G401 (cell line): ENCODE results near the gene MED7. TPM values are rescaled to one million over a fixed set of nuclear protein-coding genes. Genes with fewer than 3 reads are reported as not detected.
"Not testable (repeated sequence)": the region's sequence is repeated elsewhere in the genome, so short reads cannot be mapped to it uniquely, and the experiment has no call there.

Source experiments
- DNase-seq: peaks from one replicate; pipeline ENCODE4 v3.0.0-alpha.2; 2015; ENCODE audit warnings: low spot score
- in situ Hi-C: cut with HindIII; loops from 2 replicates; pipeline ENCODE4 v1.10.0; 2016; ENCODE audit warnings: low sequenced_read_pairs, mixed read lengths
- total RNA-seq: library from RNA; depleted of rRNA; stranded (reverse); fragments of >200 nt; shearing (Covaris generic); gene quantifications from 2 replicates; pipeline ENCODE4 v1.2.3, GENCODE V29; 2014; rRNA removed

MED7 gene, protein sequence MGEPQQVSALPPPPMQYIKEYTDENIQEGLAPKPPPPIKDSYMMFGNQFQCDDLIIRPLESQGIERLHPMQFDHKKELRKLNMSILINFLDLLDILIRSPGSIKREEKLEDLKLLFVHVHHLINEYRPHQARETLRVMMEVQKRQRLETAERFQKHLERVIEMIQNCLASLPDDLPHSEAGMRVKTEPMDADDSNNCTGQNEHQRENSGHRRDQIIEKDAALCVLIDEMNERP
- total RNA-seq: 18.0 and 21.0 TPM in 2 replicates

DNA sequence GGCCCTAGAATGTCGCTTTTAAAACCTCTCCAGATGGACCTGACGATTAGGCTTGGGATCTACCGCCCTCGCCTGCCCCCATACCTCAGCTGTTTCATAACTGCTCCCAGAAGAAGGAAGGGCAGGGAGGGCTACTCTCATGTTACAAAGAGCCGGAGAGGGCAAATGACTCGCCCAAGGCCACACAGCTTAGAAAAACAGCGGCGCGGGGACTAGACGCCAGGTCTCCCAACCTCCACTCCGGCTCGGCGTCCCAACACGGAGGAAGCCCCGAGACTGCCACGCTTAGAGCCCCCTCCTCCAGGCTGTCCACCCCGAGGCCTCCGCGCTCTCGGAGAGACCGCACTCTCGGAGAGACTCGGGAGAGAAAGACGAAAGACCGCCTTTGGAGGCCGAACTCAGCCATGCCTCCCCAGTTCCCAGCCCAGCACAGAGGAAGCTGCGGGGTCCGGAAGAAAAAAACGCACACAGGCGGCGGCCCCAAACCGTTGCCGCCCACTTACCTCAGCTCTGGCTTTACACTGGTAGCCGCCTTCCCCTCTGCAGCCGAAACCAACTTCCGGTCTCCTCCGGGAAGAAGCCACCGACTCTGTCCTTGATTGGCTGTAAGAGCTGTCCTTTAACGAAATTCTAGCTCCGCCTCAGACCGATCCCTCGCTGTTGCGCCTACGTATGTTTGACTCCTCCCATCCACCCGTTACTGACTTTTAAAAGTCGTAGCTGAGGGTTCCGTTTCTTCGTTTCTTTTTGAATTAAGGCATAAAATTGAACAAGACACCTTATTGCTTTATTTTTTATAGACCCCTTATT lies at the start of gene MED7:
Gene MED7 (minus strand): TSS at position 549 of the 810 bp plus-strand sequence. CDS start 3,434 bp downstream, outside the sequence.
- in situ Hi-C loops: no loop called here
- DNase-seq: peak; percentile 99

DNA sequence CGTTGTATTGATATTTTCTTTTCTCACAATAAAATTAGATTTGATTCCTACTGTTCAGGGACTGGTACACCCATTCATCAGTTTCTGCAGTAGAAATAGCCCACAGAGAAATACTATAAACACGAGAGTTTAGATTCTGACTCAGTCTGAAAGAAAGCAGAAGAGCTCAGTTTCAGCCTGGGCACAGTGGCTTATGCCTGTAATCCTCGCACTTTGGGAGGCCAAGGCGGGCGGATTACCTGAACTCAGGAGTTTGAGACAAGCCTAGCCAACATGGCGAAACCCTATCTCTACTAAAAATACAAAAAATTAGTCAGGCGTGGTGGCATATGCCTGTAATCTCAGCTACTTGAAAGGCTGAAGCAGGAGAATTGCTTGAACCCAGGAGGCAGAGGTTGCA lies 46.6 kb upstream of the MED7 start:
- DNase-seq: no peak
- in situ Hi-C loops: no loop called here

DNA sequence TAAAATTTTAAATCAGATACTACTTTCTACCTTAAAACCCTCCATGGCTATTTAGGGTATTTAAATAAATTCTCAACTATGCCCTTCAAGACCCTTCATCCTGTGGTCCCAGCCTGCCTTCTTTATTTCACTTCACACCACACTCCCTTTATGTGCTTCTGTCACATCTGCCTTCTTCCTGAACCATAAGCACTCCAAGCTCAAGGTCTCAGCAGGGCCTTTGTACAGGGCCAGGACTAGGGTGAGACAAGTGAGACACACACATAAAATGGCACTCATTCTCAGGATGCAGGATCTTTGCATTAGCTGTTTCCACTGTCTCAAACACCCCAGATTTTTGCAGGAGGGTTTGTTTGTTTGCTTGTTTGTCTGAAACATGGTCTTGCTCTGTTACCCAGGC lies 45.6 kb upstream of the MED7 start:
- in situ Hi-C loops: no loop called here
- DNase-seq: no peak

DNA sequence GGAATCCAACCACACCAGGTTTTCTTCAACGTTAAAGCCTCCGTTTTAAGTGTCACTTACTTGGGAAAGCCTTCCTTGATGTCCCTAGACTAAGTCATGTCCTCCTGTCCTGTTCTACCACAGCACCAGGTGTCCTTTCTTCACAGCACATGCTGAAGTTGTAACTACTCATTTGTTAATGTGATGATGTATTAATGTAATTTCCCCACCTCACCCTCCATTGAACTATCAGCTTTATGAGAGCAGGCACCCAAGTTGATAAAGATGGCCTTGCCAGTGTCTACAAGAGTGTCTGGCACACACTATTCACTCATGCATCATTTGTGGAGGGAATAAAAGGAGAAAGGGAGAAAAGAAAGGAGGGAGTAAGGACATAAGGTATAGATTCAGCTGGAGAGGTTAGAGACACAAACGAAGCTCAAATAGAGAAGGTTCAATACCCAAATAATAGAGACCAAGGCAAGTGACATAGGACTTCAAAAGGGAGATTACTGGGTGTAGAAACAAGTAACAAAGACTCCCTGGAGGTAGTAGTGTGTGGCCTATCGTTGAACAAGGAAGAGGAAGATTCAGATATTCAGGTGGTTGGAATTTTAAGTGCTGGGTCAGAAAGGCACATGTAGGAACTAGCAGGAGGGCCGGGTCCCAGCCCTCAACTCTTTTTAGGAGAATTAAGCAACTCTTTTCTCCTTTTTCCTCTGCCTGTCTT lies 44.5 kb upstream of the MED7 start:
- no peak for DNase-seq
- in situ Hi-C loops: no loop called here

DNA sequence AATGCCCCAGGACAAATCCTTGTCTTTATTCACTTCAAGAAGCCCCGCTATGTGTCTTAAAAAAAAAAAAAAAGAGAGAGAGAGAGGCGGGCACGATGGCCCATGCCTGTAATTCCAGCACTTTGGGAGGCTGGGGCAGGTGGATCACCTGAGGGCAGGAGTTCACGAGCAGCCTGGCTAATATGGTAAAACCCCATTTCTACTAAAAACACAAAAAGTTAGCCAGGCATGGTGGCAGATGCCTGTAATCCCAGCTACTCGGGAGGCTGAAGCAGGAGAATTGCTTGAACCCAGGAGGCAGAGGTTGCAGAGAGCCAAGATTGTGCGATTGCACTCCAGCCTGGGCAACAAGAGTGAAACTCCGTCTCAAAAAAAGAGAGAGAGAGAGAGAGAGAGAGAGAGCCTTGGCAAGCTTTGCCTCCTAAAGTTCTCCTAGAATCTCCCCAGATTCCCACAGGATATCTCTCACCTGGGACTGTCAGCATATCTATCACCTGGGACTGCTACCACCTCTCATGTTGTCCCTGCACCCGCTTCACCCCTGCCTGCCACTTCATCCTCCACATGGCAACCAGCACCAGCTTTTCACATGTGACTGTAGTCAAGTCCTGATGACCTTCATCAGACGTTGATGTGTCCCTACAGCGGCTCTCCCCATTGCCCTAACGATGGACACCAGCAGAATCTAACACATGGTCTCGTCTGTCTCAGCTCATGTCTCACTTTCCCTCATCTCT lies 43.8 kb upstream of the MED7 start:
- no peak for DNase-seq
- in situ Hi-C loops: no loop called here

DNA sequence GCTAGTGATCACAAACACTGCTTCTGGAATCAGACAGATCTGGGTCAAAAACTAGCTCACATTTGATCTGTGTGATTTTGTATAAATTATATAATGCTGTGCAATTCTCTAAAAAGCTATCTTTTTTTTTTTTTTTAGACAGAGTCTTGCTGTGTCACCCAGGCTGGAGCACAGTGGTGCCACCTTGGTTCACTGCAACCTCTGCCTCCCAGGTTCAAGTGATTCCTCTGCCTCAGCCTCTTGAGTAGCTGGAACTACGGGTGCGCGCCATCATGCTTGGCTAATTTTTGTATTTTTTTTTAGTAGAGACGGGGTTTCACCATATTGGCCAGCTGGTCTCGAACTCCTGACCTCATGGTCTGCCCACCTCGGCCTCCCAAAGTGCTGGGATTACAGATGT lies 42.5 kb upstream of the MED7 start:
- DNase-seq: not testable (repeated sequence)

DNA sequence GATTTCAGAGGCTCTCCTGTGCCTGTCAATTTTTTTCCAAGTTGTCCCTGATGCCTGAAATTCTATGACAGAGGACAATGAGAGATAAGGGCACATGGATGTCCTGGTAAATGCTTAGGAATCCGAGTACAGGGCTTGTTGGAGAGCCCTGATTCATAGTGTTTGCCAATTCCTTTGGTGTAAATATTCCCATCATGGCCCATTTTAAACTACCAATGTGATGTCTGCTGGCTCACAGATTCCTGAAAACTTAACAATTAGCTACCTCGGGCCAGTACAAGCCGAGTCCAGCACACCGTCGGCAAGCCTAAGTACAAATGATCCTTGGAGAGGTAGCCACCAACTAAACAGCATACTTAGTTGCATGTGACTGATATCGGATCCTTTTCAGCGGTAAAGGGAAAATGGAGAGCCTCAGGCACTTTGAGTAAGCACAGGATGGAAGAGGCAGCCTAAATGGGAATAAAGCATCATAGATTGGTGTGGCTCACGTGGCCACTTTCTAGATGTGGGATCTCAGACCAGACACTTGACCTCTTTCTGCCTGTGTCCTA lies 41.5 kb upstream of the MED7 start:
- in situ Hi-C loops: no loop called here
- DNase-seq: no peak

More for the DNA sequence above, 42.5 kb upstream of the MED7 start:
- in situ Hi-C loops: not testable (repeated sequence)

DNA sequence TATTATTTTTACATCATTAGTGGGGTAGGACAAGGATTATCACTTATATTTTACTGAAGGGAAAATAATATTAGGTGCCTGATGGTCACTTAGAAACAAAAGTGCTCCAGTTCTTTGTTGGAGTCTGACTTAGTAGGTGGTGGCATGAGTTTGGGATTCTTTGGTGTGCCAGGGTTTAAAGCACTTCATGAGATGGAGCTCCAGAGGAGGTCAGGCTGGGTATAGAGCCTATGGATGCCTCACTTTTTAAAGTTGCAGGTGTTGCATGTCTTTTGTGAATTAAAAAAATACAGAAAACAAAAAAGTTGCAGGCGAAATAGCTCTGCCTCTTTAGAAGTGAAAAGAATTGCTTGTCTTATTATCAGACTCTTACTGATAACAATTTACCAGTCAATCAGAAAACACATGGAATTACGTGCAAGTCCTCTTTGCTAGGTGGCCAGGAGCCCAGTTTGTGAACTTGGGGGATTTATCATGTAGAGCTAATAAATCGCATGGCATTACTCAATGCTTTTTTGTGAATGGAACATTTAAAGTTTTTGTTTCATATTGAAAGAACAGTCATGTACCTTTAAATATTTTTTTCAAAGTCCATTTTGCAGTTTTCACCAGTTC lies 39.6 kb upstream of the MED7 start:
- no peak for DNase-seq
- in situ Hi-C loops: no loop called here

DNA sequence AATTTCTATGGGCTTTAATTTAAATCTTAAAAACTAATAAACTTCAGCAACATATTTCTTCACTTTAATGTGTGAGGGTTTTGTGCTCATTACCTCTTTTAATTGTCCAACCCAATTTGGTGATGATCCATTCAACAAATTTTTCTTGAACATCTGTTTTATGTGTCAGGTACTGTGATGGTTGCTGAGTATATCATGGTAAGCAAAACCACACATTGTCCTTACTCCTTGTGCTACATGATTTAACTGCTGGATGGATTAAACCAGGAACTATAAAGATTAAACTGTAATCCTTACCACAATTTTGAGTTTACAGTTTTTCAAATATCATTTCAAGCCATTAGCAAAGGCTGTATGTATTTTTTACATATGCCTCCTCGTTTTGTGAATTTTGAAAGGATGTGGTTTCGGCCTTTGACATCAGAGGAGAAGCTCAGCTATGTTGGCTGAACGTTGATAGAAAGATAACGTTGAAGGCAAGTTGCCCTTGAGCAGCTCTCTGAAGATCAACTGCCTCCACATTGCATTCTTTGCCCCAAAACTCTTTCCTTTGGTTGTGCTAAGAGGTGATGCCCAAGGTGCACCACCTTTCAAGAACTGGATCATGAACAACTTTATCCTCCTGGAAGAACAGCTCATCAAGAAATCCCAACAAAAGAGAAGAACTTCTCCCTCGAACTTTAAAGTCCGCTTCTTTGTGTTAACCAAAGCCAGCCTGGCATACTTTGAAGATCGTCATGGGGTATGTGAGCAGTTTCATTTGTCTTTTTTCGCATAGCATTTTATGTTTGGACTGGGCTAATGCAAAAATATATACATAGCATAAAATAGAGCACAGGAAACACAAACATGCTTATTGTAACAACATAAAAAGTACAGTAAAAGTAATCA lies 38.0 kb upstream of the MED7 start, which contains the start of gene ITK:
Gene ITK (plus strand): TSS at position 467 of the 891 bp plus-strand sequence. CDS start 138 bp downstream, at position 605.
- in situ Hi-C loops: no loop called here
- DNase-seq: no peak

DNA sequence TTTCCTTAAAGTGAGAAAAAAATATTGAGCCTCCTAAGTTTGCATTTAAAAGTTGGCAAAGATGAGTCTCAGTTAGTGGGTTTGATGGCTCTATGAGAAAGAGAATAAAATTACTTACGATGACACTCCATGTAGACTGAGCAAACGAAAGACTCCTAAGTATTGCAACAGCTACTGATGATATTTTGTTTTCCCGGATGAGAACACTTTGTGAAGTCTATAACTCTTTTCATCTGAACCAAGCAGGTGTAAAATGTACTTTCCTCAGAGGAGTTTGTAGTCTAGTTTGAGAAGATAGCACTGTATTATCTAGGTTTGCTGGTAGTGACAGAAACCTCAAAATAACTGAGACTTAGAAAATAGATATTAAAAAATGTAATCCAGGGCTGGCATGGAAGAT lies 36.3 kb upstream of the MED7 start:
- no peak for DNase-seq
- in situ Hi-C loops: no loop called here

DNA sequence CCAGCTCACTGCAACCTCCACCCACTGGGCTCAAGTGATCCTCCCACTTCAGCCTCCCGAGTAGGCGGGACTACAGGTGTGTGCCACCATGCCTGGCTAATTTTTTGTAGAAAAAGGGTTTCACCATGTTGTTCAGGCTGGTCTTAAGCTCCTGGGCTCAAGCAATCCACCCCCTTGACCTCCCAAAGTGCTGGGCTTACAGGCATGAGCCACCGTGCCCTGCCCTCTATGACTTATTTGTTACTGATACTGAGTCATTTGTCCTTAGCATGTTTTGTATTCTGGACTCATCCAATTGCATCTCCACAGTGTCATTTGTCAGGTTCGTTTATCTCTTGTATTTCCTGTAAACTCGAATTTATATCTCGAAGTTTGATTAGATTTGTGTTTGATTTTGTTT lies 35.3 kb upstream of the MED7 start:
- DNase-seq: no peak
- in situ Hi-C loops: no loop called here

DNA sequence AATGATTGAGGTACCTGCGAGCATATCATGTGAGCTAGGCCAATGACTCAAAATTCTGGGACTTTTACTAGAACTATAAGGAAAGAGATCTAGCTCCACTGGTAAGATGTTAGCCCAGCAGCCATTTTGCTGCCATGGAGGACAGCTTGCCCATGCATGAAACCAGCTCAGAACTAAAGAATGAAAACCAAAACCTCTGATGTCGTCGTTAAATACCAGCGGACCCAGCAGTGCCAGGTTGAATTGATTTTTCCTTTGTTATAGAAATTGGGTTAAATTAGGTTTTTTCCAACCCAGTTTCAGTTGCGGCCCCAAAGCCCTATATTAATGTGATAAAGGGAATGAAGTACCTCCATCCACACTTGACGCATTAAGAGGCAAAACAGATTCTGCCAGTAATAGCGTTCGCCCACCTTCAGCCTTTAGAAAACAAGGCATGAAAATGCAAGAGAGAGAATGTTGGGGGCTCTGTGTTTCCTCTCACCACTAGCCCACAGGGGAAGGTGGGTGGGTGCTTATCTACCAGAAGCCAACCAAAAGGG lies 32.5 kb upstream of the MED7 start:
- in situ Hi-C loops: no loop called here
- DNase-seq: no peak

DNA sequence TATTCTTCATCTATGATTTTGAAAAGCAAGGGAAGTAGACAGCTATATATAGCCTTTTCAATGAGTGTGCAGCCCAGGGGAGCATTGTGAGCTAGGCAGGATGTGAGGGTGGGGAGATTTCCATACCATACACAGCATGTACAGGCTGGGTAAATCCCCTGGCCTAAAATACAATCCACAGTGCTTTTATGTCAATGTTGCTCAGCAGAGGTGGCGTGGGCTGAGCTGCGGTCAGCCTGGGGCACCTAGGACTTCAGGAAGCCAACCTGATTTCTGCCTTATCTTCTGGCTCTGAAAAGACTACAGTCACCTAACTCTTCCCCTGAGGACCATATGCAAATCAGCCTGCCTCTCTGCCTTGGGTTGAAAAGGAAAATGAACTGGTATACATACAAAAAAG lies 29.7 kb upstream of the MED7 start:
- DNase-seq: no peak
- in situ Hi-C loops: no loop called here

DNA sequence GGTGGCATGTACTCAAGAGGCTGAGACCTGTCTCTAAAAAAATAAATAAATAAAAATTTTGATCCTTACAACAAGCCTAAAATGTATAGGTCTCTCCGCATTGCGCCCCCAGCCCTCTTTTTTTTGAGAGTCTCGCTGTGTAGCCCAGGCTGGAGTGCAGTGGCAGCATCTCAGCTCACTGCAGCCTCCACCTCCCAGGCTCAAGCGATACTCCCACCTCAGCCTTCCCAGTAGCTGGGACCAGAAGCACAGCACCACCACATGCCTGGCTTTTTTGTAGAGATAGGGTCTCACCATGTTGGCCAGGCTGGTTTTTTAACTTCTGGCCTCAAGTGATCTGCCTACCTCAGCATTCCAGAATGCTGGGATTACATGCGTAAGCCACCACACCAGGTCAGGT lies 25.6 kb upstream of the MED7 start:
- no peak for DNase-seq
- in situ Hi-C loops: no loop called here

DNA sequence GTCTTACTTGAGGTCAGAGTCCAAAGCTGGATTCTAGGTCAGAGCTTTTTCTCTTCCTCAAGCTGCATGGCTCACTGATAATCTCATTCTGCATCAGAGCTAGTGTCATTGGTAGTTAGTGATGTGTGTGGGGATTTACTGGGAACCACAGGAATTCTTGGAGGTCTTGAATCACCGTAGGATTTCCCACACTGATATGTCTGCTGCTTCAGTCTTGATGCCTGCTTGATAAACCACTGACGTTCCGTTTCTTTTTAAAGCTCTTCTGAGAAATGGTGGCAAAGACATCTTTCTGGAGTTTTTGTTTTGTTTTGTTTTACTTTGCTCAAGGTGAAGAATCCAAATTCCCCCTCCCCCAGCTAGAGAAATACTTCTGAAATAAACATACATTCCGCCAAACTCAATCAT lies 24.6 kb upstream of the MED7 start:
- DNase-seq: no peak
- in situ Hi-C loops: no loop called here

DNA sequence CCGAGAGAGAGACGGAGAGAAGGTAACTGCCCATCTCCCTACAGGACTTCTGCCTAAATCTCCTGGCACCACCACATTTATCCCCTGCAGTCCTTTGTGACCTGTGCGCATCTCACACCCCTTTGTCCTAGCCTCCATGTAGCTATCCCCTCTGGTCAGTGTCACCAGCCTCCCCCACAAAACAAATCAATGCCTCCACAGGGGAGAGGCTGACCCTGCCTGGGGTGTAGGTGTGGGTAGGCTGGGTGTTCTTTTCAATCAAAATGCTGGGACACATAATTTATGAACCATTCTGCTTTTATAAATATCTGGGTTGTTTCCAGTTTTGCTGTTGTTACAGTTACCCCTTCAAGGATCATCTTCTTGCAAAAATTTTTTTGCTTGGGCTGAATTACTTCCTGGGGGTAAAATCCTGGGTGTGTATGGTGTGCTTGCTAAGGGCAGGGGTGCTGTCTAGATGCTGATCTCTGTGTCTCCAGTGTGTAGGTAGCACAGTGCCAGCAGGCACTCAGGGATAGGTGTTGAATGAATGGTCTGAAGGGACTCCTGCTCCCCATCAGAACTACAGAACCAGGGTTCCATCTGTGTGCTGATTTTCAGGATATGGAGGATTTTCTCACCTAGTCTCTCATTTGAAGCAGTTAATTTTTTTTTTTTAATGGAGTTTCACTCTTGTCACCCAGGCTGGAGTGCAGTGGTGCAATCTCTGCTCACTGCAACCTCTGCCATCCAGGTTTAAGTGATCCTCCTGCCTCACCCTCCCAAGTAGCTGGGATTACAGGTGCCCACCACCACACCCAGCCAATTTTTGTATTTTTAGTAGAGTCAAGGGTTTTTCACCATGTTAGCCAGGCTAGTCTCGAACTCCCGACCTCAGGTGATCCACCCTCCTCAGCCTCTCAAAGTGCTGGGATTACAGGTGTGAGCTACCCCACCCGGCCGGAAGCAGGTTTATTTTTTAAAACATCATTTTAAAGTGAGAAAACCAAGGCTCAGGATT lies 23.8 kb upstream of the MED7 start, which contains the start of gene GARIN3:
Gene GARIN3 (minus strand): TSS at position 51 of the 1,000 bp plus-strand sequence. CDS start 96 bp downstream, outside the sequence.
- no peak for DNase-seq
- in situ Hi-C loops: no loop called here
